SK-N-SH (cell line): ENCODE results near the gene ZFP64. TPM values are rescaled to one million over a fixed set of nuclear protein-coding genes. Genes with fewer than 3 reads are reported as not detected.

Experiments used
- CTCF ChIA-PET: fragments of 300-600, 350-600 bp; formaldehyde crosslinking; extraction: SDS; loops from one replicate; lab custom pipeline; 2021; lab: Yijun Ruan, JAX
- POLR2A ChIA-PET: fragments of 350-600 bp; sonication (Branson Sonifier 250); formaldehyde crosslinking; extraction: SDS; loops from one replicate; lab custom pipeline; 2020; ENCODE audit warnings: antibody characterized with exemption, inconsistent platforms; lab: Yijun Ruan, JAX
- DNase-seq: peaks from one replicate; pipeline ENCODE4 v3.0.0; 2012
- H2AFZ ChIP-seq: fragments of 200-600 bp; sonication (generic); 2 replicates; pipeline ENCODE4 v1.8.1; 2016; ENCODE audit warnings: antibody characterized with exemption, mild to moderate bottlenecking, low read depth
- H3F3A ChIP-seq: fragments of 200-600 bp; sonication (generic); replicated peaks from 2 replicates; pipeline ENCODE3; 2016; ENCODE audit warnings: antibody characterized with exemption, mild to moderate bottlenecking; ENCODE audit not compliant: insufficient read depth
- H3K27ac ChIP-seq, 2 experiments: fragments of 200-500 bp in 1 of 2; fragments of 200-600 bp in 1 of 2; sonication (Bioruptor generic) in 1 of 2; sonication (generic), shearing (Covaris generic) in 1 of 2; 2 replicates each; pipeline versions ENCODE4 v1.5.1 to v1.6.1; 2014 to 2016; ENCODE audit warnings: low read depth in 2 of 2, inconsistent platforms in 1 of 2, low read length in 1 of 2, mild to moderate bottlenecking in 1 of 2, mixed read lengths in 1 of 2
- H3K27me3 ChIP-seq: fragments of 200-600 bp; sonication (generic), shearing (Covaris generic); 2 replicates; pipeline ENCODE4 v1.6.1; 2016; ENCODE audit warnings: mixed run types; ENCODE audit not compliant: insufficient read depth
- H3K36me3 ChIP-seq, 2 experiments: fragments of 200-500 bp in 1 of 2; fragments of 200-600 bp in 1 of 2; sonication (Bioruptor generic) in 1 of 2; sonication (generic) in 1 of 2; replicated peaks in 1 of 2; 2 replicates each; pipeline versions ENCODE3 to v1.5.1; 2014 to 2016; ENCODE audit warnings: low read length in 1 of 2, mild to moderate bottlenecking in 1 of 2; ENCODE audit not compliant: insufficient read depth in 2 of 2, control insufficient read depth in 1 of 2
- H3K4me1 ChIP-seq, 2 experiments: fragments of 200-500 bp in 1 of 2; fragments of 200-600 bp in 1 of 2; sonication (Bioruptor generic) in 1 of 2; sonication (generic), shearing (Covaris generic) in 1 of 2; 2 replicates each; pipeline versions ENCODE4 v1.5.1 to v1.6.1; 2014 to 2016; ENCODE audit warnings: low read depth in 1 of 2, low read length in 1 of 2, mixed run types in 1 of 2; ENCODE audit not compliant: insufficient read depth in 2 of 2, control insufficient read depth in 1 of 2
- H3K4me2 ChIP-seq: fragments of 200-600 bp; sonication (generic), shearing (Covaris generic); 2 replicates; pipeline ENCODE4 v1.6.1; 2017; ENCODE audit warnings: mixed run types
- H3K4me3 ChIP-seq, 2 experiments: fragments of 200-500 bp in 1 of 2; fragments of 200-600 bp in 1 of 2; sonication (Bioruptor generic) in 1 of 2; sonication (generic), shearing (Covaris generic) in 1 of 2; 2 replicates each; pipeline versions ENCODE4 v1.5.1 to v1.8.1; 2014 to 2016; ENCODE audit warnings: low read depth in 2 of 2, inconsistent platforms in 1 of 2, low read length in 1 of 2, mild to moderate bottlenecking in 1 of 2, mixed read lengths in 1 of 2, moderate library complexity in 1 of 2
- H3K79me2 ChIP-seq: fragments of 200-600 bp; sonication (generic); 2 replicates; pipeline ENCODE4 v1.8.1; 2017; ENCODE audit warnings: mild to moderate bottlenecking; ENCODE audit not compliant: insufficient read depth
- H3K9ac ChIP-seq: fragments of 200-600 bp; sonication (generic); 2 replicates; pipeline ENCODE4 v1.6.1; 2017; ENCODE audit warnings: mixed run types
- H3K9me2 ChIP-seq: fragments of 200-600 bp; sonication (generic); 2 replicates; pipeline ENCODE4 v1.6.1; 2017; ENCODE audit warnings: mixed run types
- H3K9me3 ChIP-seq: fragments of 200-600 bp; sonication (generic); 2 replicates; pipeline ENCODE4 v1.6.1; 2017; ENCODE audit warnings: mixed run types, mild to moderate bottlenecking, moderate library complexity
- H4K20me1 ChIP-seq: fragments of 200-600 bp; sonication (generic); 2 replicates; pipeline ENCODE4 v1.6.1; 2017; ENCODE audit warnings: mild to moderate bottlenecking, mixed run types; ENCODE audit not compliant: insufficient read depth
- CHD2 ChIP-seq: fragments of 150-350 bp; IDR thresholded peaks from 2 replicates; pipeline ENCODE4 v1.6.1; 2018; ENCODE audit warnings: low read length; ENCODE audit not compliant: partially characterized antibody
- ELF1 ChIP-seq: IDR thresholded peaks from 2 replicates; pipeline ENCODE4 v1.4.0; 2012
- EP300 ChIP-seq, 2 experiments: IDR thresholded peaks; 2 replicates each; pipeline versions ENCODE4 v1.4.0 to v1.6.1; 2012; ENCODE audit warnings: borderline replicate concordance in 1 of 2, low read depth in 1 of 2, low read length in 1 of 2
- FOSL2 ChIP-seq: IDR thresholded peaks from 2 replicates; pipeline ENCODE4 v1.4.0; 2012; ENCODE audit warnings: low read depth, mild to moderate bottlenecking, moderate library complexity, borderline replicate concordance
- GATA2 ChIP-seq: sonication (generic); formaldehyde crosslinking; IDR thresholded peaks from 2 replicates; pipeline ENCODE4 v1.5.0; 2020; ENCODE audit warnings: mild to moderate bottlenecking, missing genetic modification reagents
- MEF2A ChIP-seq: IDR thresholded peaks from 2 replicates; pipeline ENCODE4 v1.4.0; 2012; ENCODE audit warnings: low read depth, borderline replicate concordance
- MXI1 ChIP-seq: IDR thresholded peaks from 2 replicates; pipeline ENCODE4 v1.6.1; 2012; ENCODE audit warnings: mild to moderate bottlenecking, low read depth, low read length, improper control_type of control experiment
- NFIC ChIP-seq: IDR thresholded peaks from 2 replicates; pipeline ENCODE4 v1.4.0; 2012; ENCODE audit warnings: borderline replicate concordance
- RAD21 ChIP-seq: IDR thresholded peaks from 2 replicates; pipeline ENCODE4 v1.6.1; 2012; ENCODE audit warnings: mild to moderate bottlenecking, low read length
- RCOR1 ChIP-seq: fragments of 150-350 bp; IDR thresholded peaks from 2 replicates; pipeline ENCODE4 v1.6.1; 2017; ENCODE audit warnings: antibody characterized with exemption, low read length
- SMC3 ChIP-seq: IDR thresholded peaks from 2 replicates; pipeline ENCODE4 v1.6.1; 2012; ENCODE audit warnings: low read depth, low read length, improper control_type of control experiment
- TCF12 ChIP-seq: IDR thresholded peaks from 2 replicates; pipeline ENCODE4 v1.4.0; 2012
- YY1 ChIP-seq: IDR thresholded peaks from 2 replicates; pipeline ENCODE4 v1.4.0; 2012; ENCODE audit warnings: low read depth, mild to moderate bottlenecking
- WGBS: methylation state at CpG from one replicate; pipeline ENCODE4 v1.1.6; 2017; ENCODE audit warnings: low lambda C conversion rate; 5-methylcytosine and 5-hydroxymethylcytosine counted together
- polyA plus RNA-seq, 3 experiments: library from polyadenylated mRNA; depleted of rRNA; stranded (reverse); fragments of >200 nt; gene quantifications; 2 replicates each; pipeline ENCODE4 v1.2.3, GENCODE V29; 2012
- TF ChIP-seq, protein P1 (sequence below): IDR thresholded peaks from 2 replicates; pipeline ENCODE4 v1.4.0; 2012; ENCODE audit warnings: low read depth, borderline replicate concordance
- TF ChIP-seq, protein P2 (sequence below): IDR thresholded peaks from 2 replicates; pipeline ENCODE4; 2012
- TF ChIP-seq, protein P3 (sequence below): fragments of 150-350 bp; IDR thresholded peaks from 2 replicates; pipeline ENCODE4 v1.6.1; 2016; ENCODE audit warnings: mild to moderate bottlenecking, low read depth, low read length
- TF ChIP-seq, protein P4 (sequence below): IDR thresholded peaks from 2 replicates; pipeline ENCODE4 v1.6.1; 2012; ENCODE audit warnings: mild to moderate bottlenecking, low read depth, low read length, moderate library complexity
- TF ChIP-seq, protein P5 (sequence below): fragments of 200-600 bp; sonication (generic); IDR thresholded peaks from 2 replicates; pipeline ENCODE4 v1.6.1; 2017; ENCODE audit warnings: antibody characterized with exemption, mild to moderate bottlenecking, moderate library complexity
- TF ChIP-seq, protein P6 (sequence below): IDR thresholded peaks from 2 replicates; pipeline ENCODE4 v1.4.0; 2012; ENCODE audit warnings: low read depth

Gene ZFP64
- polyA plus RNA-seq, 1 of the 3 experiments (the other 2 are of a cell fraction) = 12.8 TPM

DNA sequence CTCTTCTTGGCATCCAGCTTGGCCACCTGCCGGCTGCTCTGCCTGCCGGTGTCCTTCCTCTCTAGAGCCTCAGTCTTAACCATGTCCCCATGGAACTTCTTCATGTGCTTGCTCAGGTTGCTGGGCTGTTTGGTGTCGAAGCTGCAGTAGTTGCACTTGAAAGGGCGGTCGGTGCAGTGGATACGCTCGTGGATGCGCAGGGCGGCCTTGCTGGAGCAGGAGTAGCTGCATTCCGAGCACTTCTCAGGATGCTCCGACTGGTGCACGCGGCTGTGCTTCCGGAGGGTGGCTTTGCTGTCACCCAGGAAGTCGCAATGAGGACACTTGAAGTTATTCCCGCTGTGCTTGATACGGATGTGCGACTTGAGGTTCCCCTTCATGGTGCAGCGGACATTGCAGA lies 38.7 kb downstream of the ZFP64 start:
- Histone ChIP-seq H3K27me3 (no peaks in the 10 kb centered on the region), H3K9me2 (no peaks in the 10 kb centered on the region), H4K20me1 (no peaks in the 10 kb centered on the region), H3F3A (no peaks in the 10 kb centered on the region), H3K4me1 (no peaks in the 10 kb centered on the region), H3K4me2 (no peak overlapping the region), H3K36me3 (peaks cover 20 to 40% of the 10 kb centered on the region in 2 experiments), H2AFZ (no peak overlapping the region), H3K79me2 (no peaks in the 10 kb centered on the region), H3K4me3 (no peak overlapping the region), H3K9me3 (no peaks in the 10 kb centered on the region), H3K9ac (no peak overlapping the region), H3K27ac (no peak overlapping the region)
- no peak for TF ChIP-seq SMC3
- no peak for TF ChIP-seq EP300 (IDR thresholded peaks at IDR 0.05; ENCODE audit: borderline replicate concordance in 1 of 2, low read depth in 1 of 2, low read length in 1 of 2)
- TF ChIP-seq CHD2 = no peak
- no peak for TF ChIP-seq MEF2A
- no peak for TF ChIP-seq GATA2 (CRISPR knock-in tag)
- TF ChIP-seq YY1 = no peak
- TF ChIP-seq, protein P1, sequence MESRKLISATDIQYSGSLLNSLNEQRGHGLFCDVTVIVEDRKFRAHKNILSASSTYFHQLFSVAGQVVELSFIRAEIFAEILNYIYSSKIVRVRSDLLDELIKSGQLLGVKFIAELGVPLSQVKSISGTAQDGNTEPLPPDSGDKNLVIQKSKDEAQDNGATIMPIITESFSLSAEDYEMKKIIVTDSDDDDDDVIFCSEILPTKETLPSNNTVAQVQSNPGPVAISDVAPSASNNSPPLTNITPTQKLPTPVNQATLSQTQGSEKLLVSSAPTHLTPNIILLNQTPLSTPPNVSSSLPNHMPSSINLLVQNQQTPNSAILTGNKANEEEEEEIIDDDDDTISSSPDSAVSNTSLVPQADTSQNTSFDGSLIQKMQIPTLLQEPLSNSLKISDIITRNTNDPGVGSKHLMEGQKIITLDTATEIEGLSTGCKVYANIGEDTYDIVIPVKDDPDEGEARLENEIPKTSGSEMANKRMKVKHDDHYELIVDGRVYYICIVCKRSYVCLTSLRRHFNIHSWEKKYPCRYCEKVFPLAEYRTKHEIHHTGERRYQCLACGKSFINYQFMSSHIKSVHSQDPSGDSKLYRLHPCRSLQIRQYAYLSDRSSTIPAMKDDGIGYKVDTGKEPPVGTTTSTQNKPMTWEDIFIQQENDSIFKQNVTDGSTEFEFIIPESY = no peak
- TF ChIP-seq, protein P2, sequence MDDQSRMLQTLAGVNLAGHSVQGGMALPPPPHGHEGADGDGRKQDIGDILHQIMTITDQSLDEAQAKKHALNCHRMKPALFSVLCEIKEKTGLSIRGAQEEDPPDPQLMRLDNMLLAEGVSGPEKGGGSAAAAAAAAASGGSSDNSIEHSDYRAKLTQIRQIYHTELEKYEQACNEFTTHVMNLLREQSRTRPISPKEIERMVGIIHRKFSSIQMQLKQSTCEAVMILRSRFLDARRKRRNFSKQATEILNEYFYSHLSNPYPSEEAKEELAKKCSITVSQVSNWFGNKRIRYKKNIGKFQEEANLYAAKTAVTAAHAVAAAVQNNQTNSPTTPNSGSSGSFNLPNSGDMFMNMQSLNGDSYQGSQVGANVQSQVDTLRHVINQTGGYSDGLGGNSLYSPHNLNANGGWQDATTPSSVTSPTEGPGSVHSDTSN = no peak
- no peak for TF ChIP-seq TCF12
- TF ChIP-seq ELF1 = no peak
- TF ChIP-seq, protein P3, sequence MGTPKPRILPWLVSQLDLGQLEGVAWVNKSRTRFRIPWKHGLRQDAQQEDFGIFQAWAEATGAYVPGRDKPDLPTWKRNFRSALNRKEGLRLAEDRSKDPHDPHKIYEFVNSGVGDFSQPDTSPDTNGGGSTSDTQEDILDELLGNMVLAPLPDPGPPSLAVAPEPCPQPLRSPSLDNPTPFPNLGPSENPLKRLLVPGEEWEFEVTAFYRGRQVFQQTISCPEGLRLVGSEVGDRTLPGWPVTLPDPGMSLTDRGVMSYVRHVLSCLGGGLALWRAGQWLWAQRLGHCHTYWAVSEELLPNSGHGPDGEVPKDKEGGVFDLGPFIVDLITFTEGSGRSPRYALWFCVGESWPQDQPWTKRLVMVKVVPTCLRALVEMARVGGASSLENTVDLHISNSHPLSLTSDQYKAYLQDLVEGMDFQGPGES = no peak
- no peak for TF ChIP-seq MXI1
- no peak for TF ChIP-seq RAD21
- TF ChIP-seq FOSL2 = no peak
- TF ChIP-seq, protein P4, sequence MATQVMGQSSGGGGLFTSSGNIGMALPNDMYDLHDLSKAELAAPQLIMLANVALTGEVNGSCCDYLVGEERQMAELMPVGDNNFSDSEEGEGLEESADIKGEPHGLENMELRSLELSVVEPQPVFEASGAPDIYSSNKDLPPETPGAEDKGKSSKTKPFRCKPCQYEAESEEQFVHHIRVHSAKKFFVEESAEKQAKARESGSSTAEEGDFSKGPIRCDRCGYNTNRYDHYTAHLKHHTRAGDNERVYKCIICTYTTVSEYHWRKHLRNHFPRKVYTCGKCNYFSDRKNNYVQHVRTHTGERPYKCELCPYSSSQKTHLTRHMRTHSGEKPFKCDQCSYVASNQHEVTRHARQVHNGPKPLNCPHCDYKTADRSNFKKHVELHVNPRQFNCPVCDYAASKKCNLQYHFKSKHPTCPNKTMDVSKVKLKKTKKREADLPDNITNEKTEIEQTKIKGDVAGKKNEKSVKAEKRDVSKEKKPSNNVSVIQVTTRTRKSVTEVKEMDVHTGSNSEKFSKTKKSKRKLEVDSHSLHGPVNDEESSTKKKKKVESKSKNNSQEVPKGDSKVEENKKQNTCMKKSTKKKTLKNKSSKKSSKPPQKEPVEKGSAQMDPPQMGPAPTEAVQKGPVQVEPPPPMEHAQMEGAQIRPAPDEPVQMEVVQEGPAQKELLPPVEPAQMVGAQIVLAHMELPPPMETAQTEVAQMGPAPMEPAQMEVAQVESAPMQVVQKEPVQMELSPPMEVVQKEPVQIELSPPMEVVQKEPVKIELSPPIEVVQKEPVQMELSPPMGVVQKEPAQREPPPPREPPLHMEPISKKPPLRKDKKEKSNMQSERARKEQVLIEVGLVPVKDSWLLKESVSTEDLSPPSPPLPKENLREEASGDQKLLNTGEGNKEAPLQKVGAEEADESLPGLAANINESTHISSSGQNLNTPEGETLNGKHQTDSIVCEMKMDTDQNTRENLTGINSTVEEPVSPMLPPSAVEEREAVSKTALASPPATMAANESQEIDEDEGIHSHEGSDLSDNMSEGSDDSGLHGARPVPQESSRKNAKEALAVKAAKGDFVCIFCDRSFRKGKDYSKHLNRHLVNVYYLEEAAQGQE = no peak
- TF ChIP-seq, protein P5, sequence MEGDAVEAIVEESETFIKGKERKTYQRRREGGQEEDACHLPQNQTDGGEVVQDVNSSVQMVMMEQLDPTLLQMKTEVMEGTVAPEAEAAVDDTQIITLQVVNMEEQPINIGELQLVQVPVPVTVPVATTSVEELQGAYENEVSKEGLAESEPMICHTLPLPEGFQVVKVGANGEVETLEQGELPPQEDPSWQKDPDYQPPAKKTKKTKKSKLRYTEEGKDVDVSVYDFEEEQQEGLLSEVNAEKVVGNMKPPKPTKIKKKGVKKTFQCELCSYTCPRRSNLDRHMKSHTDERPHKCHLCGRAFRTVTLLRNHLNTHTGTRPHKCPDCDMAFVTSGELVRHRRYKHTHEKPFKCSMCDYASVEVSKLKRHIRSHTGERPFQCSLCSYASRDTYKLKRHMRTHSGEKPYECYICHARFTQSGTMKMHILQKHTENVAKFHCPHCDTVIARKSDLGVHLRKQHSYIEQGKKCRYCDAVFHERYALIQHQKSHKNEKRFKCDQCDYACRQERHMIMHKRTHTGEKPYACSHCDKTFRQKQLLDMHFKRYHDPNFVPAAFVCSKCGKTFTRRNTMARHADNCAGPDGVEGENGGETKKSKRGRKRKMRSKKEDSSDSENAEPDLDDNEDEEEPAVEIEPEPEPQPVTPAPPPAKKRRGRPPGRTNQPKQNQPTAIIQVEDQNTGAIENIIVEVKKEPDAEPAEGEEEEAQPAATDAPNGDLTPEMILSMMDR = no peak
- no peak for TF ChIP-seq RCOR1
- TF ChIP-seq, protein P6, sequence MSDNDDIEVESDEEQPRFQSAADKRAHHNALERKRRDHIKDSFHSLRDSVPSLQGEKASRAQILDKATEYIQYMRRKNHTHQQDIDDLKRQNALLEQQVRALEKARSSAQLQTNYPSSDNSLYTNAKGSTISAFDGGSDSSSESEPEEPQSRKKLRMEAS = no peak
- TF ChIP-seq NFIC = no peak
- no peak for DNase-seq
- 94% methylated on average over 11 of the region's 19 CpGs for WGBS
- POLR2A ChIA-PET = no interaction called here
- CTCF ChIA-PET = interaction anchor here (2.3 kb wide), 1 partner anchor 24 kb away, joined by 11 read pairs; no protein-coding TSS in a partner anchor
